CD4-positive, alpha-beta T cell (primary cell): ENCODE results near the gene MPP3. TPM values are rescaled to one million over a fixed set of nuclear protein-coding genes. Genes with fewer than 3 reads are reported as not detected.
A peak's percentile ranks its signal among the peaks of the same experiment; 100 is the strongest.

Source experiments
- ATAC-seq: fragments of 200-7000 bp; cut with Tn5 transposase; one replicate; pipeline ENCODE4 v1.10.0; 2022; ENCODE audit warnings: mild to moderate bottlenecking; ENCODE audit not compliant: poor library complexity
- CTCF ChIA-PET: fragments of 350-600 bp; sonication (Branson Sonifier 250); formaldehyde crosslinking; loops from one replicate; lab custom pipeline; 2021; ENCODE audit warnings: antibody characterized with exemption, inconsistent platforms; lab: Charles Lee
- POLR2A ChIA-PET: fragments of 350-600 bp; sonication (Branson Sonifier 250); formaldehyde crosslinking; loops from one replicate; lab custom pipeline; 2021; ENCODE audit warnings: antibody characterized with exemption, inconsistent platforms; lab: Charles Lee
- DNase-seq, 14 experiments: peaks; one replicate each; pipeline ENCODE4 v3.0.0-alpha.2; 2013 to 2020; ENCODE audit warnings: mixed read lengths in 2 of 14
- H3K27ac ChIP-seq, 2 donors: one replicate each; pipeline versions ENCODE4 v1.5.1 to v1.7.0; 2013; ENCODE audit warnings: low read length in 2 of 2, low read depth in 1 of 2, mild to moderate bottlenecking in 1 of 2
- H3K27me3 ChIP-seq, 2 experiments: 1 replicate in 1 of 2; 2 replicates in 1 of 2; pipeline versions ENCODE4 v1.6.1 to v1.7.0; 2013; ENCODE audit warnings: low read length in 2 of 2, control low read depth in 1 of 2, mild to moderate bottlenecking in 1 of 2, moderate library complexity in 1 of 2; ENCODE audit not compliant: insufficient read depth in 2 of 2, control insufficient read depth in 1 of 2
- H3K36me3 ChIP-seq: one replicate; pipeline ENCODE4 v1.6.1; 2013; ENCODE audit warnings: low read length, control low read depth; ENCODE audit not compliant: insufficient read depth
- H3K4me1 ChIP-seq: one replicate; pipeline ENCODE4 v1.6.1; 2013; ENCODE audit warnings: low read length, control low read depth; ENCODE audit not compliant: insufficient read depth
- H3K4me3 ChIP-seq: one replicate; pipeline ENCODE4 v1.5.1; 2013; ENCODE audit warnings: mild to moderate bottlenecking, low read length, moderate library complexity
- H3K9me3 ChIP-seq, 2 experiments: 1 replicate in 1 of 2; 2 replicates in 1 of 2; pipeline versions ENCODE4 v1.6.1 to v1.7.0; 2013; ENCODE audit warnings: low read length in 2 of 2, mild to moderate bottlenecking in 2 of 2, control low read depth in 1 of 2, moderate library complexity in 1 of 2; ENCODE audit not compliant: control insufficient read depth in 1 of 2, insufficient read depth in 1 of 2
- H3K27ac Mint-ChIP-seq: one replicate; pipeline ENCODE4 v1.8.0; 2020; ENCODE audit warnings: mixed read lengths
- H3K27me3 Mint-ChIP-seq: one replicate; pipeline ENCODE4 v1.8.0; 2021; ENCODE audit warnings: mixed read lengths
- H3K36me3 Mint-ChIP-seq: one replicate; pipeline ENCODE4 v1.8.0; 2021; ENCODE audit warnings: low read depth, mixed read lengths
- H3K4me1 Mint-ChIP-seq: one replicate; pipeline ENCODE4 v1.8.0; 2021; ENCODE audit warnings: low read depth, mixed read lengths
- H3K4me3 Mint-ChIP-seq: one replicate; pipeline ENCODE4 v1.8.0; 2020; ENCODE audit warnings: mild to moderate bottlenecking, mixed read lengths
- H3K9me3 Mint-ChIP-seq: one replicate; pipeline ENCODE4 v1.8.0; 2020; ENCODE audit warnings: mixed read lengths
- intact Hi-C, 2 experiments: fragments of 100-400 bp; cut with DNase I in 1 of 2; cut with micrococcal nuclease in 1 of 2; formaldehyde crosslinking; loops; one replicate each; pipeline versions ENCODE4 v1.15.1 to v1.9.0; 2023 to 2025; cut with DNase I, micrococcal nuclease
- total RNA-seq, 174 experiments: library from RNA in 2 of 174; stranded (reverse) in 2 of 174; gene quantifications; one replicate each; pipeline ENCODE4 v1.2.3 and lab custom pipeline; 2021 to 2026
- TF ChIP-seq, protein P1 (sequence below): fragments of 200-600 bp; IDR thresholded peaks from one replicate; pipeline ENCODE4 v1.8.0; 2022; ENCODE audit warnings: antibody characterized with exemption, mild to moderate bottlenecking

Gene MPP3
- total RNA-seq, 2 experiments from 2014 or later: 0.14 TPM; not detected in 1

DNA sequence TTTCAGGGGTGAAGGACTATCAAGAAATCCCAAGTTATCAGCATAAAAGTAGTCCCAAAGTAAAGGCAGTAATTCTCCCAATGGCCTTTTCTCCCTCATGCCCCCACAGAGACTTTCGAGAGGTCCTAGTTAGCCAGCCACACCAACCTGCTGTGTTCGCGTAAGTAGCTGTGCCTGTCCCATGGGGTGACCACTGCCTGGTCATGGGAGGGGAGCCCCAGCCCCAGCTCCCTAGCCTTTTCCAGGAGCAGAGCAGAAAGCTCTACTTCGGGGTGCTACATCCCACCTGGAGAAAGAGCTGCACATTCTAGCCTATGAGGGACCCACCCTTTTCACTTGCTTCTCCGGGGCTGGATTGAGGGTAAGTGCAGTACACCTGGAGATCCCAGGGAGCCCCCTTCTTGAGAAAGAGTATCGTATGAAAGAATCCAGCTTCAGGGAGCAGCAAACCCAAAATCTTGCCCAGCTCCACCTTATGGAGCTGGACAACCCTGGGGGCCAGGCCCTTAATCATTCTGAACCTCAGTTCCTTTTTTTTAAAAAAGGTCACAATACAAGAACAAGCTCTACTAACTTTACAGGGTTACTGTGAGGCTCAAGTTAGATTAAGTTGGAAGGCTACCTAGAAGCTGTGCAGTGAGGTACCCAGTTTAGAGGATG lies 65.8 kb downstream of the MPP3 start:
- Histone ChIP-seq H3K27me3 (no peaks in the 10 kb centered on the region), H3K27ac (no peak overlapping the region), H3K4me3 (no peak overlapping the region), H3K4me1 (no peaks in the 10 kb centered on the region), H3K36me3 (peaks cover 6% of the 10 kb centered on the region), H3K9me3 (no peaks in the 10 kb centered on the region)
- Mint-ChIP-seq H3K27ac (no peak overlapping the region), H3K9me3 (no peaks in the 10 kb centered on the region), H3K36me3 (peaks cover 25% of the 10 kb centered on the region), H3K27me3 (no peaks in the 10 kb centered on the region), H3K4me1 (no peaks in the 10 kb centered on the region), H3K4me3 (no peak overlapping the region)
- ATAC-seq (no peak), DNase-seq (no peak)
- ChIA-PET CTCF (interaction anchor here (1.0 to 2.3 kb wide), 7 partner anchors 11 to 93 kb away, joined by 3 to 7 read pairs (median 3); partner anchors contain the start of genes CFAP97D1 and DUSP3), POLR2A (no interaction called here)
- intact Hi-C loops: no loop called here
- TF ChIP-seq, protein P1, sequence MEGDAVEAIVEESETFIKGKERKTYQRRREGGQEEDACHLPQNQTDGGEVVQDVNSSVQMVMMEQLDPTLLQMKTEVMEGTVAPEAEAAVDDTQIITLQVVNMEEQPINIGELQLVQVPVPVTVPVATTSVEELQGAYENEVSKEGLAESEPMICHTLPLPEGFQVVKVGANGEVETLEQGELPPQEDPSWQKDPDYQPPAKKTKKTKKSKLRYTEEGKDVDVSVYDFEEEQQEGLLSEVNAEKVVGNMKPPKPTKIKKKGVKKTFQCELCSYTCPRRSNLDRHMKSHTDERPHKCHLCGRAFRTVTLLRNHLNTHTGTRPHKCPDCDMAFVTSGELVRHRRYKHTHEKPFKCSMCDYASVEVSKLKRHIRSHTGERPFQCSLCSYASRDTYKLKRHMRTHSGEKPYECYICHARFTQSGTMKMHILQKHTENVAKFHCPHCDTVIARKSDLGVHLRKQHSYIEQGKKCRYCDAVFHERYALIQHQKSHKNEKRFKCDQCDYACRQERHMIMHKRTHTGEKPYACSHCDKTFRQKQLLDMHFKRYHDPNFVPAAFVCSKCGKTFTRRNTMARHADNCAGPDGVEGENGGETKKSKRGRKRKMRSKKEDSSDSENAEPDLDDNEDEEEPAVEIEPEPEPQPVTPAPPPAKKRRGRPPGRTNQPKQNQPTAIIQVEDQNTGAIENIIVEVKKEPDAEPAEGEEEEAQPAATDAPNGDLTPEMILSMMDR: no peak

DNA sequence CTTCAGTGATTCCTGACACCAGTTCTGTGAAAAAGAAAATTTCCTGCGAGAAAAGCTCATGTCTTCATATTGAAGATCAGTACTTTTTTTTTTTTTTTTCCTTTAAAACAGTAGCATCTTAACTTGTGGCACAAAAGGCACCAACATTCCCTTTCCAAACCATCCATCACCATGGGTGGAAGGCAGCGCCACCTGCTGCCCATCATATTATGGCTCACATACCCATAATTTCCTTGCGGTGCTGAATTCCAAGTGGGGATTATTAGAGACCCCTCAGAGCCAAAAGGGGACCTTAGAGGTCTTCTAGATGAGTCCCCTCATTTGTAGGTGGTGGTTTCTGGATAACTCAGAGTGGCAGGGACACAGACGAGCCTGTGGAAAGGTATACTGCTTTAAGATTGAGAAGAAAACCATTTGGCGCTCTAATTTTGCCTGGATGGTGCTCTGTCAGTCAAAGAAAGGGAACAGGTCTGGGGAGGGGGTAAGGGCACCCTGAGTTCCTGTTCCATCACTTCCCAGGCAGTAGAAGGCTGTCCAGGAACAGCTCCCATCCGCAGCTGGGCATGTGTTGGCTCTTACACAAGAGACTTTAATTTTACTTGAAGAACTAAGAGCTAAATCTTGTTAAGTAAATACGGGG lies 66.4 kb downstream of the MPP3 start:
- H3K27me3 Mint-ChIP-seq: no peaks in the 10 kb centered on the region
- peak; percentile 23 to 74 (median 38) for DNase-seq
- Histone ChIP-seq H3K27me3 (no peaks in the 10 kb centered on the region), H3K27ac (no peak overlapping the region), H3K4me3 (no peak overlapping the region), H3K4me1 (no peaks in the 10 kb centered on the region), H3K36me3 (peaks cover 4% of the 10 kb centered on the region), H3K9me3 (no peaks in the 10 kb centered on the region)
- ATAC-seq: no peak
- no peak overlapping the region for H3K27ac Mint-ChIP-seq
- no peak overlapping the region for H3K4me3 Mint-ChIP-seq
- ChIA-PET POLR2A (no interaction called here), CTCF (interaction anchor here (0.7 to 2.3 kb wide), 17 partner anchors 11 to 1505 kb away, joined by 3 to 7 read pairs (median 3); partner anchors contain the start of genes CFAP97D1 and DUSP3)
- TF ChIP-seq, protein P1: peak; percentile 99
- intact Hi-C loops: no loop called here
- no peaks in the 10 kb centered on the region for H3K9me3 Mint-ChIP-seq
- H3K36me3 Mint-ChIP-seq: peaks cover 21% of the 10 kb centered on the region
- H3K4me1 Mint-ChIP-seq: no peaks in the 10 kb centered on the region

DNA sequence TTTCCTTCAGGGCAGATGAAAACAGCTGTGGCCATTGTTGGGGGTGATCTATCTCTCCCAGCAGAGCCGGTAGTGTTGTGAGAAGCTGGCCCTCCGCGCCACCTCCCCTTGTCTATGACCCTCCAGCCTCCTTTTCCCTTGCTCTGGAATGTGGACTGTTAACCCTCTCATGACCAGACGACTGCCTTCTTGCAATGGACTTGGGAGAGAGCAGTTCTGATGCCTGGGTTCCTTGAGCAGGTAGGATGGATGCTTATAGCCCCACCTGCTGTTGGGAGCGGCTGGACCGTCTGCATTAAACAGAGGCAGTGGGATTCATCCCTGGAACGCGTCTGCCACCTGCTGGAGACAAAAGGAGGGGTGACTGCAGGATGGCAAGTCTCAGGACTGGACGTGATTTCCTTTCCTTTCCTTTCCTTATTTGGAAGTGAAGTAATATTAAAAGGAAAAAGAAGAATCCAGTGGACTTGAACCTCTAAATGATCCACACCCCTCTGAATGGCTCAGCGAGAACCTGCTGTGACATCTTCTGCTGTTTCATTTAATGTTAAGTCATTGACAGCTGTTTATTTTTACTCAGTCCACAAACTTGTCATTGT lies 72.6 kb downstream of the MPP3 start:
- POLR2A ChIA-PET: interaction anchor here (1.6 kb wide), 1 partner anchor 66 kb away, joined by 5 read pairs; no protein-coding TSS in a partner anchor
- Histone ChIP-seq H3K27me3 (peaks cover 16 to 26% of the 10 kb centered on the region in 2 experiments), H3K4me3 (no peak overlapping the region), H3K9me3 (no peaks in the 10 kb centered on the region), H3K36me3 (no peaks in the 10 kb centered on the region), H3K4me1 (no peaks in the 10 kb centered on the region), H3K27ac (no peak overlapping the region)
- peak; percentile 82 to 93 (median 88) for DNase-seq
- no peak overlapping the region for H3K27ac Mint-ChIP-seq
- no peaks in the 10 kb centered on the region for H3K4me1 Mint-ChIP-seq
- intact Hi-C loops: loop anchor here (1.0 kb wide), 3 partner anchors 66 to 184 kb away; no protein-coding TSS in a partner anchor
- CTCF ChIA-PET: interaction anchor here (1.1 to 4.6 kb wide), 6 partner anchors 19 to 185 kb away, joined by 3 to 42 read pairs (median 10); no protein-coding TSS in a partner anchor
- peaks cover 29% of the 10 kb centered on the region for H3K27me3 Mint-ChIP-seq
- TF ChIP-seq, protein P1: peak; percentile 98
- H3K9me3 Mint-ChIP-seq: no peaks in the 10 kb centered on the region
- H3K4me3 Mint-ChIP-seq: no peak overlapping the region
- ATAC-seq: peak; percentile 99
- H3K36me3 Mint-ChIP-seq: no peaks in the 10 kb centered on the region
